Muscle layer of duodenum (tissue), 2 donors: ENCODE data around the gene MPPED2.

Experiments
- H3K27ac ChIP-seq: one replicate; pipeline ENCODE4 v1.7.0; 2013; ENCODE audit warnings: mild to moderate bottlenecking, low read length
- H3K27me3 ChIP-seq: one replicate; pipeline ENCODE4 v1.7.0; 2013; ENCODE audit warnings: low read depth, mild to moderate bottlenecking, control low read depth, low read length
- H3K36me3 ChIP-seq, 2 donors: one replicate each; pipeline ENCODE4 v1.7.0; 2013; ENCODE audit warnings: low read length in 2 of 2, control low read depth in 1 of 2, mild to moderate bottlenecking in 1 of 2; ENCODE audit not compliant: insufficient read depth in 2 of 2, control insufficient read depth in 1 of 2
- H3K4me1 ChIP-seq, 2 donors: one replicate each; pipeline ENCODE4 v1.7.0; 2013; ENCODE audit warnings: low read length in 2 of 2, mild to moderate bottlenecking in 2 of 2, control low read depth in 1 of 2, moderate library complexity in 1 of 2; ENCODE audit not compliant: insufficient read depth in 2 of 2, control insufficient read depth in 1 of 2
- H3K4me3 ChIP-seq, 2 donors: one replicate each; pipeline ENCODE4 v1.7.0; 2013; ENCODE audit warnings: low read length in 2 of 2, low read depth in 1 of 2, mild to moderate bottlenecking in 1 of 2
- H3K9me3 ChIP-seq, 2 donors: one replicate each; pipeline ENCODE4 v1.7.0; 2013; ENCODE audit warnings: low read length in 2 of 2, control low read depth in 1 of 2, mild to moderate bottlenecking in 1 of 2; ENCODE audit not compliant: control insufficient read depth in 1 of 2
- donor health status: healthy.

The MPPED2 gene

GRCh38 chr11:30522536-30523243 is 63.5 kb downstream of the MPPED2 start:
- H3K27me3 ChIP-seq = no peaks in the 10 kb centered on the region
- H3K4me3 ChIP-seq = no peak overlapping the region
- H3K4me1 ChIP-seq = no peaks in the 10 kb centered on the region
- H3K27ac ChIP-seq = no peak overlapping the region
- no peaks in the 10 kb centered on the region for H3K36me3 ChIP-seq
- H3K9me3 ChIP-seq = no peaks in the 10 kb centered on the region

GRCh38 chr11:30521297-30522071 is 64.7 kb downstream of the MPPED2 start:
- H3K27me3 ChIP-seq = no peaks in the 10 kb centered on the region
- H3K4me1 ChIP-seq = no peaks in the 10 kb centered on the region
- H3K4me3 ChIP-seq = no peak overlapping the region
- no peaks in the 10 kb centered on the region for H3K9me3 ChIP-seq
- no peaks in the 10 kb centered on the region for H3K36me3 ChIP-seq
- H3K27ac ChIP-seq = no peak overlapping the region

GRCh38 chr11:30513087-30513486 is 73.1 kb downstream of the MPPED2 start:
- Histone ChIP-seq H3K4me1 (no peaks in the 10 kb centered on the region), H3K27me3 (no peaks in the 10 kb centered on the region), H3K36me3 (no peaks in the 10 kb centered on the region), H3K27ac (no peak overlapping the region), H3K4me3 (no peak overlapping the region), H3K9me3 (no peaks in the 10 kb centered on the region)

GRCh38 chr11:30511408-30511807 is 74.7 kb downstream of the MPPED2 start:
- Histone ChIP-seq H3K27ac (no peak overlapping the region), H3K27me3 (no peaks in the 10 kb centered on the region), H3K4me3 (no peak overlapping the region), H3K9me3 (no peaks in the 10 kb centered on the region), H3K36me3 (no peaks in the 10 kb centered on the region), H3K4me1 (no peaks in the 10 kb centered on the region)

- Histone ChIP-seq H3K27ac (no peak overlapping the region), H3K4me3 (no peak overlapping the region), H3K9me3 (no peaks in the 10 kb centered on the region), H3K27me3 (no peaks in the 10 kb centered on the region), H3K4me1 (no peaks in the 10 kb centered on the region), H3K36me3 (no peaks in the 10 kb centered on the region)
These were observed 75.4 kb downstream of the MPPED2 start for GRCh38 chr11:30510750-30511149.

GRCh38 chr11:30509364-30509763 is 76.8 kb downstream of the MPPED2 start:
- Histone ChIP-seq H3K4me3 (no peak overlapping the region), H3K9me3 (no peaks in the 10 kb centered on the region), H3K4me1 (no peaks in the 10 kb centered on the region), H3K27me3 (no peaks in the 10 kb centered on the region), H3K36me3 (no peaks in the 10 kb centered on the region), H3K27ac (no peak overlapping the region)

- Histone ChIP-seq H3K9me3 (no peaks in the 10 kb centered on the region), H3K4me1 (no peaks in the 10 kb centered on the region), H3K4me3 (no peak overlapping the region), H3K27me3 (no peaks in the 10 kb centered on the region), H3K27ac (no peak overlapping the region), H3K36me3 (no peaks in the 10 kb centered on the region)
These were observed 77.6 kb downstream of the MPPED2 start for GRCh38 chr11:30508594-30508993.

- H3K4me3 ChIP-seq = no peak overlapping the region
- no peak overlapping the region for H3K27ac ChIP-seq
- H3K27me3 ChIP-seq = no peaks in the 10 kb centered on the region
- no peaks in the 10 kb centered on the region for H3K4me1 ChIP-seq
- no peaks in the 10 kb centered on the region for H3K9me3 ChIP-seq
- H3K36me3 ChIP-seq = no peaks in the 10 kb centered on the region
These were observed 80.5 kb downstream of the MPPED2 start for GRCh38 chr11:30505603-30506002.

GRCh38 chr11:30504468-30504867 is 81.7 kb downstream of the MPPED2 start:
- Histone ChIP-seq H3K27ac (no peak overlapping the region), H3K27me3 (no peaks in the 10 kb centered on the region), H3K4me3 (no peak overlapping the region), H3K36me3 (no peaks in the 10 kb centered on the region), H3K9me3 (no peaks in the 10 kb centered on the region), H3K4me1 (no peaks in the 10 kb centered on the region)

GRCh38 chr11:30503156-30503555 is 83.0 kb downstream of the MPPED2 start:
- Histone ChIP-seq H3K4me3 (no peak overlapping the region), H3K27ac (no peak overlapping the region), H3K4me1 (no peaks in the 10 kb centered on the region), H3K36me3 (no peaks in the 10 kb centered on the region), H3K27me3 (no peaks in the 10 kb centered on the region), H3K9me3 (no peaks in the 10 kb centered on the region)

GRCh38 chr11:30502305-30502704 is 83.8 kb downstream of the MPPED2 start:
- Histone ChIP-seq H3K9me3 (no peaks in the 10 kb centered on the region), H3K4me3 (no peak overlapping the region), H3K4me1 (no peaks in the 10 kb centered on the region), H3K27ac (no peak overlapping the region), H3K36me3 (no peaks in the 10 kb centered on the region), H3K27me3 (no peaks in the 10 kb centered on the region)
